Stimulated activated CD4-positive, alpha-beta T cell treated with anti-CD3 and anti-CD28 coated beads, Interleukin-2, amount 100 ng/mL, for 4 hours (primary cell): ENCODE results near the gene FAM72A.
"Not testable (repeated sequence)": the region's sequence is repeated elsewhere in the genome, so short reads cannot be mapped to it uniquely, and the experiment has no call there.

Experiments used
- DNase-seq: peaks from one replicate; pipeline ENCODE4 v3.0.0-alpha.2; 2020; ENCODE audit warnings: low read depth

FAM72A gene

GRCh38 chr1:206202789-206203363 lies at the start of gene FAM72A:
Gene FAM72A (minus strand): TSS chr1:206202839. CDS start chr1:206202025, 814 bp downstream.
- peak; percentile 96 for DNase-seq

GRCh38 chr1:206250953-206251681 lies 48.5 kb upstream of the FAM72A start:
- not testable (repeated sequence) for DNase-seq

GRCh38 chr1:206246129-206246886 lies 43.7 kb upstream of the FAM72A start:
- DNase-seq = not testable (repeated sequence)

GRCh38 chr1:206245479-206245878 lies 42.8 kb upstream of the FAM72A start:
- DNase-seq = not testable (repeated sequence)

GRCh38 chr1:206243335-206243734 lies 40.7 kb upstream of the FAM72A start:
- not testable (repeated sequence) for DNase-seq

- DNase-seq = not testable (repeated sequence)
Measured at GRCh38 chr1:206240288-206240687, 37.6 kb upstream of the FAM72A start.

GRCh38 chr1:206235190-206235589 lies 32.6 kb upstream of the FAM72A start:
- not testable (repeated sequence) for DNase-seq

GRCh38 chr1:206234189-206234916 lies 31.7 kb upstream of the FAM72A start:
- not testable (repeated sequence) for DNase-seq

- DNase-seq = not testable (repeated sequence)
Measured at GRCh38 chr1:206232970-206233645, 30.5 kb upstream of the FAM72A start.

- DNase-seq = not testable (repeated sequence)
Measured at GRCh38 chr1:206231989-206232388, 29.4 kb upstream of the FAM72A start.

GRCh38 chr1:206229286-206229685 lies 26.6 kb upstream of the FAM72A start:
- not testable (repeated sequence) for DNase-seq

- not testable (repeated sequence) for DNase-seq
Measured at GRCh38 chr1:206226886-206227285, 24.2 kb upstream of the FAM72A start.

GRCh38 chr1:206225386-206225785 lies 22.7 kb upstream of the FAM72A start:
- not testable (repeated sequence) for DNase-seq

- not testable (repeated sequence) for DNase-seq
Measured at GRCh38 chr1:206224190-206224776, 21.6 kb upstream of the FAM72A start.

GRCh38 chr1:206221585-206221984 lies 18.9 kb upstream of the FAM72A start:
- not testable (repeated sequence) for DNase-seq

GRCh38 chr1:206220332-206221000 lies 17.8 kb upstream of the FAM72A start:
- DNase-seq = not testable (repeated sequence)

- not testable (repeated sequence) for DNase-seq
Measured at GRCh38 chr1:206219514-206220331, 17.1 kb upstream of the FAM72A start.

GRCh38 chr1:206218765-206219164 lies 16.1 kb upstream of the FAM72A start:
- DNase-seq = not testable (repeated sequence)

GRCh38 chr1:206218285-206218684 lies 15.6 kb upstream of the FAM72A start:
- DNase-seq = not testable (repeated sequence)
